Trophoblast cell (in vitro differentiated cells and primary cell): ENCODE results near the gene GYG2.

ENCODE experiments used
- DNase-seq, 2 donors: peaks; one replicate each; pipeline ENCODE4 v3.0.0-alpha.2; 2016
- H2AFZ ChIP-seq: 2 replicates; pipeline ENCODE4 v1.6.1; 2013; ENCODE audit warnings: low read length, moderate library complexity, mild to moderate bottlenecking; ENCODE audit not compliant: insufficient read depth, poor library complexity
- H2AK5ac ChIP-seq: 2 replicates; pipeline ENCODE4 v1.6.1; 2013; ENCODE audit warnings: mild to moderate bottlenecking, low read length
- H2BK120ac ChIP-seq: 2 replicates; pipeline ENCODE4 v1.6.1; 2013; ENCODE audit warnings: low read length, mild to moderate bottlenecking, moderate library complexity; ENCODE audit not compliant: insufficient read depth, poor library complexity
- H2BK12ac ChIP-seq: 2 replicates; pipeline ENCODE4 v1.6.1; 2013; ENCODE audit warnings: mild to moderate bottlenecking, low read length, moderate library complexity
- H2BK5ac ChIP-seq: 2 replicates; pipeline ENCODE4 v1.6.1; 2013; ENCODE audit warnings: low read length, low read depth, moderate library complexity, mild to moderate bottlenecking; ENCODE audit not compliant: poor library complexity
- H3K14ac ChIP-seq: 2 replicates; pipeline ENCODE4 v1.6.1; 2013; ENCODE audit warnings: mild to moderate bottlenecking, low read length
- H3K18ac ChIP-seq: 2 replicates; pipeline ENCODE4 v1.6.1; 2013; ENCODE audit warnings: mild to moderate bottlenecking, low read length
- H3K23ac ChIP-seq: 2 replicates; pipeline ENCODE4 v1.6.1; 2013; ENCODE audit warnings: low read length
- H3K27ac ChIP-seq: 2 replicates; pipeline ENCODE4 v1.5.1; 2013; ENCODE audit warnings: low read depth, mild to moderate bottlenecking, inconsistent platforms, low read length, moderate library complexity
- H3K27me3 ChIP-seq: 2 replicates; pipeline ENCODE4 v1.6.1; 2013; ENCODE audit warnings: inconsistent platforms, mild to moderate bottlenecking, low read length, moderate library complexity; ENCODE audit not compliant: insufficient read depth
- H3K36me3 ChIP-seq, 2 experiments: 1 replicate in 1 of 2; 2 replicates in 1 of 2; pipeline ENCODE4 v1.6.1; 2013; ENCODE audit warnings: low read length in 2 of 2, mild to moderate bottlenecking in 2 of 2, moderate library complexity in 1 of 2; ENCODE audit not compliant: insufficient read depth in 2 of 2, control insufficient read depth in 1 of 2
- H3K4ac ChIP-seq: 2 replicates; pipeline ENCODE4 v1.6.1; 2013; ENCODE audit warnings: low read depth, mild to moderate bottlenecking, low read length, moderate library complexity
- H3K4me1 ChIP-seq, 2 experiments: 1 replicate in 1 of 2; 2 replicates in 1 of 2; pipeline ENCODE4 v1.6.1; 2013; ENCODE audit warnings: low read length in 2 of 2, mild to moderate bottlenecking in 2 of 2, moderate library complexity in 1 of 2; ENCODE audit not compliant: insufficient read depth in 2 of 2, control insufficient read depth in 1 of 2
- H3K4me2 ChIP-seq: 2 replicates; pipeline ENCODE4 v1.6.1; 2013; ENCODE audit warnings: inconsistent platforms, mild to moderate bottlenecking, low read length, moderate library complexity
- H3K4me3 ChIP-seq: 2 replicates; pipeline ENCODE4 v1.5.1; 2013; ENCODE audit warnings: mild to moderate bottlenecking, low read depth, low read length, inconsistent platforms
- H3K79me1 ChIP-seq: one replicate; pipeline ENCODE4 v1.6.1; 2013; ENCODE audit warnings: low read length
- H3K79me2 ChIP-seq: 2 replicates; pipeline ENCODE4 v1.6.1; 2013; ENCODE audit warnings: low read length, mild to moderate bottlenecking; ENCODE audit not compliant: control insufficient read depth, insufficient read depth, poor library complexity
- H3K9ac ChIP-seq: 2 replicates; pipeline ENCODE4 v1.6.1; 2013; ENCODE audit warnings: mild to moderate bottlenecking, low read length
- H3K9me3 ChIP-seq: 2 replicates; pipeline ENCODE4 v1.6.1; 2013; ENCODE audit warnings: low read depth, mild to moderate bottlenecking, control low read depth, inconsistent platforms, low read length; ENCODE audit not compliant: insufficient read depth
- H4K12ac ChIP-seq: 2 replicates; pipeline ENCODE4 v1.6.1; 2013; ENCODE audit warnings: low read depth, mild to moderate bottlenecking, low read length, moderate library complexity
- H4K8ac ChIP-seq: 2 replicates; pipeline ENCODE4 v1.6.1; 2013; ENCODE audit warnings: low read depth, mild to moderate bottlenecking, low read length, moderate library complexity
- H4K91ac ChIP-seq: one replicate; pipeline ENCODE4 v1.6.1; 2013; ENCODE audit warnings: low read depth, mild to moderate bottlenecking, low read length, moderate library complexity
- WGBS: extraction: QIAGEN DNeasy Blood & Tissue Kit; methylation state at CpG from one replicate; pipeline ENCODE4 v1.1.7; 2013; ENCODE audit warnings: missing lambda C conversion rate; ENCODE audit not compliant: insufficient read length, insufficient coverage; ENCODE audit errors: extremely low coverage; 5-methylcytosine and 5-hydroxymethylcytosine counted together

The GYG2 gene

GRCh38 chrX:2841537-2841936 is 12.8 kb downstream of the GYG2 start:
- H3K27me3 ChIP-seq = no peaks in the 10 kb centered on the region
- H2BK120ac ChIP-seq = no peak overlapping the region
- DNase-seq = no peak
- no peak overlapping the region for H2BK12ac ChIP-seq
- WGBS = no CpG with 5 or more reads among the region's 9 CpGs
- H3K14ac ChIP-seq = no peak overlapping the region
- H3K36me3 ChIP-seq = peaks cover 2 to 6% of the 10 kb centered on the region in 2 experiments
- H3K27ac ChIP-seq = no peak overlapping the region
- H3K4me3 ChIP-seq = no peak overlapping the region
- no peaks in the 10 kb centered on the region for H3K79me1 ChIP-seq
- no peak overlapping the region for H3K23ac ChIP-seq
- H3K4me2 ChIP-seq = no peak overlapping the region
- H4K12ac ChIP-seq = no peak overlapping the region
- H4K91ac ChIP-seq = no peak overlapping the region
- H3K9me3 ChIP-seq = no peaks in the 10 kb centered on the region
- H2AK5ac ChIP-seq = no peak overlapping the region
- no peak overlapping the region for H4K8ac ChIP-seq
- H3K9ac ChIP-seq = no peak overlapping the region
- no peak overlapping the region for H3K18ac ChIP-seq
- H3K79me2 ChIP-seq = no peaks in the 10 kb centered on the region
- H2AFZ ChIP-seq = no peak overlapping the region
- H2BK5ac ChIP-seq = no peak overlapping the region
- no peak overlapping the region for H3K4ac ChIP-seq
- H3K4me1 ChIP-seq = no peaks in the 10 kb centered on the region

- Histone ChIP-seq H2BK12ac (no peak overlapping the region), H3K27me3 (no peaks in the 10 kb centered on the region), H3K4me3 (no peak overlapping the region), H3K9me3 (no peaks in the 10 kb centered on the region), H3K9ac (no peak overlapping the region), H3K18ac (no peak overlapping the region), H3K4me1 (peaks cover 2 to 6% of the 10 kb centered on the region in 2 experiments), H3K79me2 (no peaks in the 10 kb centered on the region), H3K4me2 (no peak overlapping the region), H3K79me1 (peaks cover 5% of the 10 kb centered on the region), H2AK5ac (no peak overlapping the region), H2BK5ac (no peak overlapping the region), H4K12ac (no peak overlapping the region), H3K27ac (no peak overlapping the region), H4K8ac (no peak overlapping the region), H3K14ac (no peak overlapping the region), H2BK120ac (no peak overlapping the region), H3K4ac (no peak overlapping the region), H2AFZ (no peak overlapping the region), H3K23ac (no peak overlapping the region), H3K36me3 (peaks cover 0 to 2% of the 10 kb centered on the region in 2 experiments), H4K91ac (no peak overlapping the region)
- DNase-seq = no peak
These were observed 18.3 kb downstream of the GYG2 start for GRCh38 chrX:2846992-2847391.

GRCh38 chrX:2848871-2849301 is 20.2 kb downstream of the GYG2 start:
- Histone ChIP-seq H2BK5ac (peak overlapping the region; percentile 91), H4K8ac (peak overlapping the region; percentile 79), H3K36me3 (peaks cover 1 to 2% of the 10 kb centered on the region in 2 experiments), H3K4ac (peak overlapping the region; percentile 75), H3K4me2 (peak overlapping the region; percentile 53), H4K12ac (peak overlapping the region; percentile 18), H3K23ac (no peak overlapping the region), H3K18ac (peak overlapping the region; percentile 84), H3K79me1 (peaks cover 5% of the 10 kb centered on the region), H4K91ac (peak overlapping the region; percentile 89), H3K4me1 (peaks cover 2 to 6% of the 10 kb centered on the region in 2 experiments), H3K4me3 (no peak overlapping the region), H2BK120ac (peak overlapping the region; percentile 91), H3K27ac (peak overlapping the region; percentile 81), H2AFZ (no peak overlapping the region), H2BK12ac (peak overlapping the region; percentile 95), H2AK5ac (peak overlapping the region; percentile 93), H3K9me3 (no peaks in the 10 kb centered on the region), H3K9ac (no peak overlapping the region), H3K14ac (peak overlapping the region; percentile 70), H3K79me2 (no peaks in the 10 kb centered on the region), H3K27me3 (no peaks in the 10 kb centered on the region)
- WGBS = no CpG with 5 or more reads among the region's 9 CpGs
- DNase-seq = peak; percentile 56 to 67

- no peak overlapping the region for H2BK120ac ChIP-seq
- H3K79me1 ChIP-seq = no peaks in the 10 kb centered on the region
- no peak overlapping the region for H2BK12ac ChIP-seq
- no peak overlapping the region for H2AK5ac ChIP-seq
- peaks cover 18% of the 10 kb centered on the region in 2 experiments for H3K36me3 ChIP-seq
- no peaks in the 10 kb centered on the region for H3K9me3 ChIP-seq
- no peak overlapping the region for H3K4ac ChIP-seq
- H4K8ac ChIP-seq = no peak overlapping the region
- H4K91ac ChIP-seq = no peak overlapping the region
- no peaks in the 10 kb centered on the region for H3K27me3 ChIP-seq
- no peak overlapping the region for H4K12ac ChIP-seq
- H3K79me2 ChIP-seq = no peaks in the 10 kb centered on the region
- no peak overlapping the region for H3K18ac ChIP-seq
- H3K4me3 ChIP-seq = no peak overlapping the region
- H2AFZ ChIP-seq = no peak overlapping the region
- H3K4me1 ChIP-seq = no peaks in the 10 kb centered on the region
- H3K23ac ChIP-seq = no peak overlapping the region
- no CpG with 5 or more reads among the region's 21 CpGs for WGBS
- no peak overlapping the region for H3K14ac ChIP-seq
- no peak overlapping the region for H3K4me2 ChIP-seq
- DNase-seq = no peak
- no peak overlapping the region for H3K27ac ChIP-seq
- H3K9ac ChIP-seq = no peak overlapping the region
- H2BK5ac ChIP-seq = no peak overlapping the region
These were observed 26.2 kb downstream of the GYG2 start for GRCh38 chrX:2854918-2855317.
